HG02678 (cell line): ENCODE data around the gene ETFBKMT.
"Not testable (repeated sequence)": the region's sequence is repeated elsewhere in the genome, so short reads cannot be mapped to it uniquely, and the experiment has no call there.

ENCODE experiments used
- ATAC-seq: cut with Tn5 transposase; IDR thresholded peaks from one replicate; pipeline ENCODE4 v1.9.1; 2021; ENCODE audit warnings: mild to moderate bottlenecking, moderate library complexity; ENCODE audit not compliant: unreplicated experiment

ETFBKMT gene

GRCh38 chr12:31716998-31717397, 57.5 kb downstream of the ETFBKMT start:
- not testable (repeated sequence) for ATAC-seq

- not testable (repeated sequence) for ATAC-seq
Measured at GRCh38 chr12:31718542-31719198, 59.2 kb downstream of the ETFBKMT start.

GRCh38 chr12:31722580-31722979, 63.1 kb downstream of the ETFBKMT start:
- no peak for ATAC-seq
